SH-SY5Y (cell line): ENCODE measurements around the gene ETFRF1.

ENCODE experiments used
- GATA2 ChIP-seq: IDR thresholded peaks from 2 replicates; pipeline ENCODE4 v1.6.1; 2011; ENCODE audit warnings: mild to moderate bottlenecking, low read depth, low read length
- GATA3 ChIP-seq: IDR thresholded peaks from 2 replicates; pipeline ENCODE4 v1.6.1; 2011; ENCODE audit warnings: low read depth, mild to moderate bottlenecking, low read length, moderate library complexity

The ETFRF1 gene, protein sequence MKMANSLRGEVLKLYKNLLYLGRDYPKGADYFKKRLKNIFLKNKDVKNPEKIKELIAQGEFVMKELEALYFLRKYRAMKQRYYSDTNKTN

DNA sequence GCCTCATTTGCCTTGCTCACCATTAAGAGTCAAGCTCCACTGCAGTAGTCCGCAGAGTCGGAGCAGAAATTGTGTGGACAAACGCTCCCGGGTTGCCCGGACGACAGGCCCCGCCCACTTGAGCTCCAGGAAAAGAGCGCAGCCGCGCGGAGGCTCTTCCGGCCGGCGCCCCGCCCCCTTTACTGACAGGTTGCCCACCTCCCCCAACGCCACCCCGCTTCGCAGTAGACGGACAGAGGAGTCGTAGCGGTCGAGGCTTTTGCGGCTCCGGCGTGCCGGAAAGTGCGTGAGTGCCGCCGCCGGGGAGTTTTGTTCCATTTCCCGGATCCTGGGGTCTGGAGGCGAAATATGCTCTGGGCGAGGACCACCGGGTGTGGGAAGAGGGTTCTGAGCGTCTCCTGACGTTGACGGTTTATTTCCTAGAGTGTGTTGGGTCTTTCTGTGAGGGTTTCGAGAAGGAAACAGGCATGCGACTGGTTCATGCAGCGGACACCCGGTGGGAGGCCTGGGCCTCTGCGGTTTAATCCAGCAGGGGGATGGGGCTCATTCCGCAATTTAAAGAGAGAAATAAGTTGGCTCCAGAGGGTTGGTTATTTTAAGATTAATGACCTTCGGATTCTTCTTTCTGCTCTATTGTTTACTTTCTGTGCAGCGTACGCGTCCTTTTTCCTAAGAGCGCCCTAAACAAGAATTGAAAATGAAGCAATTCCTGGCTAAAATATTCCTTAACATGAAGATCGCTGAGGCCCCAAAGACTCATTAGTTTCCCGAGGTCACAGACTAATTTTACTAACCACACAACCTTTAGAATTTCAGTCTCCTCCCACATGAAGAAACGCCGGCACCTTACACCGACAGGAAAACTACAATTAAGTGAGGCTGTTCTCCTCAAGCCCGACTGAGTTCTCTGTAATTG, at the start of gene ETFRF1, which contains the start of gene DNAI7:
Gene ETFRF1, plus strand, starts transcription at position 182 of the 916 bp plus-strand sequence. CDS start 8,720 bp downstream, outside the sequence.
Gene DNAI7, minus strand, starts transcription at position 105 of the 916 bp plus-strand sequence. Its CDS starts 82 bp downstream, at position 23.
- no peak for TF ChIP-seq GATA2
- TF ChIP-seq GATA3: no peak

DNA sequence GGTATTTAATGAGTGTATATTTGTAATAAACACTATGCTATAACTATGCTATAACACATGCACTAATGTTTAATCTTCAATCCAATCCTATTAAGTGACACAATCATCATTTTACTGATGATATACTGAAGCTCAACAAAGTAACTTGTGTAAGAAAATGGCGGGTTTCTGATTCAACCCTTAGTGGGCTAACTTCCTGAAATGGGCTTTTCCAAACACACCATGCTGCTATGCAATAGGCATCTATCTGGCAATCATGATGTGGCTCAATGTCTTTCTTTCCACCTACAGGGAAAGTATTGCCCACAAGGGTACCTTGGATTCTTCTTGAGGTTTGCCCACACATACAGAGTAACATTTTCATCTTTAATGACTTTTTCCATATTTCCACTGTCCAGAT, 48.4 kb upstream of the ETFRF1 start:
- TF ChIP-seq GATA2 (no peak), GATA3 (no peak)

DNA sequence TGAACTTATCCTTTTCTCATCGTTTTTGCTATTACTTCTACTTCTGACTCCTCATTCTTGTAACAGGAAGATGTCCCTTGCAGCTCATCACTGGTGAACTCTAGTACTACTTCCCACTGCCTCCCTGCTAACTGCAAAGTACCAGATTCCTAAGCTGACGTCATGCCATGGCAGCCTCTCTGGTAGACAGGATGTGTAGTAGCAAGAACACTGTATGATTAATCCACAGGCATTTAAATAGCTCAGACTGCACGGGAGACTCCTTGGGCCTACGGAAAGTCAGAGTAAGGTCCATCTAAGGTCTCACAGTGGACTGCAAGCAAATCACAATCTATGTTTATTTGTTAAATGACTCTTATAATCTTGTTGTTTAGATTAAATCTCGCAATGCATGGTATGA, 43.6 kb upstream of the ETFRF1 start:
- no peak for TF ChIP-seq GATA2
- no peak for TF ChIP-seq GATA3

DNA sequence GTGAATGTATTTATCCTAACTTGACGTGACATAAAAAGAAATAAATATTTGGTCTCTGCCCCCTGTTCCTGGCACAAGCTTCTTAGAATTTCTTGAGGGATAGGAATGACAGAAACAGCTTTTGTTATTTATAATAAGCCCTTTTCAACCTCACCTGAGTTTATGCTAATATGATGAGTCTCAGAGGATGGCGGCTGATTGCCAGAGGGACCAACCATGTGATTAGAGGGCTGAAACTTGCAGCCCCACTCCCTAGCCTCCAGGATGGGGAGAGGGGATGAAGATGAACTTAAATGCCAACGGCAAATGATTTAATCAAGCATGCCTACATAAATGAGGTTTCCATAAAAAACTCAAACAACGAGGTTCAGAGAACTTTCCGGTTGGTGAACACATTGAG, 43.0 kb upstream of the ETFRF1 start:
- no peak for TF ChIP-seq GATA2
- TF ChIP-seq GATA3: no peak

DNA sequence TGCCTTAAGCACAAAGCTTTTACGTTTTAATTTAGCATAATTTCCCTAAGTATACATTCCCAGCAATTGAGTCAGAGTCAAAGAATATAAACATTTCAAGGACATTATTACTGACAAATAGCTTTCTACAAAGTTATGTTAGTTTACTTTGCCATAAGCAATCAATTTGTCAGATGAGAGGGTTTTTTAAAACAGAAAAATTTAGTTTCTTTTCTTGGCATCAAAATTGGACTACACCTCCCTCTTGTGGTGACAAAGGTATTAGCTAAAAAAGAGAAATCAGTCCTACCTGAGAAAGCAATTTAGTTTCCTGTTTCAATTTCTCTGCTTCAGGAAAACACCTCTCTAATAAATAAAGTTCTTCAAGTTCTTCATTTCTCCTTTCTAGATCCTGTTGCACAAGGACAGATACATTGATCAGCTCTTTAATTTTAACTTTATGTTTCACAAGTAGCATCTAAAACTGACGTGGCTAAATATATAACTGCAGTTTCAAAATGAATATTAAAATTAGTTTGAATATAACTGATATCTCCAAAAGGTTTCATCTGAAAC, 39.9 kb upstream of the ETFRF1 start:
- no peak for TF ChIP-seq GATA3
- no peak for TF ChIP-seq GATA2

DNA sequence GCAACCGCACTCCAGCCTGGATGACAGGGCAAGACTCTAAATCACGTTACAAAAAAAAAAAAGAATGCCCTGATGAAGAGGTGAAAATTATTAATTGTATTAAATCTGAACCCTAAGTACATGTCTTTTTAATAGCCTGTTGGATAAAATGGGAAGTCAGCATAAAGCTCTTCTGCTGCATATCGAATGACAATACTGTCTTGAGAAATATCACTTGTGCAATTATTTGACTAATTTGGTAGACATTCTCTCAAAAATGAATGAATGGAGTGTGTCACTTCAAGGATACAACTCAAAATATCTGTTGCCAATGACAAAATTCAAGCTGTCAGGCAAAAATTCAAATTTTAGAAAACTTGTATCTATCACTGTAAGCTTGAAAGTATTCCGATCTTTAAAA, 39.0 kb upstream of the ETFRF1 start:
- TF ChIP-seq GATA3 (no peak), GATA2 (no peak)

DNA sequence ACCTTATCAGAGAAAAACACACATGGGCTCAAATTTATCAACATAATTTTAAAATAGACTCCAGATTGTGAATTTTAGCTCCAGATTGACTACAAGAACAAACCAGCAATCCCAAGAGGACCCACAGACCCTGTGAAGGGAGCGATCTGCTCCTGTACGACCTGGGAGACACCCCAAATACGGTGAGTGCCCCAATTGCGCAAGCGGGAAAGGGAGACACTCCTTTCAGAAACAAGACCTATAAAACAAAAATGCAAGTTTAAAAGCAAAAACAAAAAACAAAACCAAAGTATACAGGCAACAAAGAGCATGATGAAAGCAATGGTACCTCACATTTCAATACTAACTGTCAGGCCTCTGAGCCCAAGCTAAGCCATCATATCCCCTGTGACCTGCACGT, 32.2 kb upstream of the ETFRF1 start:
- TF ChIP-seq GATA3: no peak
- no peak for TF ChIP-seq GATA2

DNA sequence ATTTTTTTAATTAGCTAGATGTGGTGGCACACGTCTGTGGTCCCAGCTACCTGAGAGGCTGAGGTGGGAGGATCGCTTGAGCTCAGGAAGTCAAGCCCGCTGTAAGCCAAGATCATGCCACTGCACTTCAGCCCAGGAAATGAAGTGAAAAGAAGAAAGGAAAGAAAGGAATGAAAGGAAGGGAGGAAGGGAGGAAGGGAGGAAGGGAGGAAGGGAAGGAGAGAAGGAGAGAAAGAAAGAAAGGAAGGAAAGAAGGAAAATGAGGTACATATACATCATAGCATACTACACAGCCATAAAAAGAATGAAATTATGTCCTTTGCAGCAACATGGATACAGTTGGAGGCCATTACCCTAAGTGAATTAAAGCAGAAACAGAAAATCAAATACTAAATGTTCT, 12.3 kb upstream of the ETFRF1 start:
- TF ChIP-seq GATA3 (no peak), GATA2 (no peak)

DNA sequence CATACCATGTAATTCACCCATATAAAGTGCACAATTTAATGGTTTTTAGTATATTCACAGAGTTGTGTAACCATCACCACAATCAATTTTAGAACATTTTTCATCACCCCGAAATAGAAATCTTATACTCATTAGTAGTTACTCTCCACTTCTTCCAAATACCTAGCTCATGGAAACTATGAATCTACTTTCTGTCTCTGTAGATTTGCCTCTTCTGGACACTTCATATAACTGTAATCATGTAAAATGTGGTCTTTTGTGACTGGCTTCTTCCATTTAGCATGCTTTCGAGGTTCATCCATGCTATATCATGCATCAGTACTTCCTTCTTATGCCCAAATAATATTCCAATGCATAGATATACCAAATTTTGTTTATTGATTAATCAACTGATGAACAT, 10.9 kb upstream of the ETFRF1 start:
- no peak for TF ChIP-seq GATA2
- TF ChIP-seq GATA3: no peak

DNA sequence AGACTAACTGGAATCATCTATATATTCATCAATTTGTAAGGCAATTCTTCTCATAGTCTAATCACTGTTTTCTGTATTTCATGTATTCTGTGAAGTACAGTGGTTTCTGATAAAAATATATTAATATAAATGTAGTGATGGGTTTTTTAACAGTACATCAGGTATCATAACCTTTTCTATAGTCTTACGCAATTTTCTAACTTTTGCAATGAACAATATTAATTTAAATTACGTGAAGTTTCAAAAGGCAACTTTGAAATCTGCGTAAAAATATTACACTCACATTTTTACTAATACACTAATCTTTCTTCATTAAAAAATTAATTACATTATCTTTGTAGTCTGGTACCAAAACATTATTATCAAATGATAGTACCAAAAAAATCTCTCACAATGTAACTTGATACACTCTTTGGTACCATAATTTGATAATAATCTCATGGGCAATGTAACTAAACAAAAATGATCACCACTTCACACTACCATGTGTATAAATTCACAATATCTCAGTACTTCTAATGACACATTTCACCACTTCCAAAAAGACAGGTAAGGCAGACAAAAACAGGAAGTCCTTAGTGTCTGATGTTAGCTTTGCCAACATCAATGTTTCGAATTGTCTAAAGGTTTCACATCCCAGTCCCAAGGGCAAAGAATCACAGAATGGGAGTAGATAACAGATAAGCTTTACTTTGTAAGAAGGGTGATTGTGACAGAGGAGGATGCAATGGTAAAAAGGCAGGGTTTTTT, 8.8 kb upstream of the ETFRF1 start:
- TF ChIP-seq GATA2 (no peak), GATA3 (no peak)

DNA sequence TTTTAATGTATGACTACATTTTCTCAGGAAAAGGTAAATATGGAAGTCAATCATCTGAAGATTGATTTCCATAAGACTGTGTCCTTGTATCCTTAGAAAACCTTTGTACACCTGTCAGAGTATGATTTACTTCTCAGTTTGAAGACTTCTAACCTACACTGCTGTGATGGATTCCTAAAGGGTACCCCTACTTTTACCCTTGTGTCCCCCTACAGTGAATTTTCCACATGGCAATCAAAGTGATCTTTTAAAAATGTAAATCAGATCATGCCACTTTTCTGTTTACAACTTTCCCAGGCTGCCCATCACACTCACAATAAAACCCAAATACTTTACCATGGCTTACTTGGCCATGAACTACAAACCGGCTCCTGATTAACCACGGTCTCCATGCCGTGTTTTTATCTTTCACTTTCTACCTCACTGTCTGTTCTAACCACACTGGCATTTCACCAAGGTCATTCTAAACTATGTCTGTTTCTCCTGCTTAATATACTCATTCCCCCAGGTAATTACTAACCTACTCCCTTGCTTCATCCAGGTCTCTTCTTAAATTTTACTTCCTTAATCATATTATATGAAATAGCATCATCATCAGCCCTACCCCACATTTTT, 8.1 kb upstream of the ETFRF1 start:
- no peak for TF ChIP-seq GATA3
- TF ChIP-seq GATA2: no peak

DNA sequence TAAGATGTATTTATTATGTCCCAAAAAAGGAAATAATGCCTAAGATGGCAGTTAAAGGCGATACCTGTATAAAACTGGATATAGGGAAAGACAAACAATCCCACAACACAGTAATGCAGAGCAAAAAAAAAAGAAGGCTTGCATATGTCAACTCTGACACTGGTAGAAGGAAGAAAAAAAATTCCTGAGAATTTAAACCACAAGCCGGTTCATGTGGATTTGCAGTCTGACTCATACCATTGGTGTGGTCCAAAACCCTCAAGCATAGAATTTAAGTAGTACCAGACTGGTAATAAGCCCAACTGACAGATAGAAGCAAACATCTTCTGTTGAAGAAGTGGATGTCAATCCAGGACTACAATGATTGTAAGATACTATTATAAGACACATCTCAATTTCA, 7.3 kb upstream of the ETFRF1 start:
- no peak for TF ChIP-seq GATA3
- TF ChIP-seq GATA2: no peak

DNA sequence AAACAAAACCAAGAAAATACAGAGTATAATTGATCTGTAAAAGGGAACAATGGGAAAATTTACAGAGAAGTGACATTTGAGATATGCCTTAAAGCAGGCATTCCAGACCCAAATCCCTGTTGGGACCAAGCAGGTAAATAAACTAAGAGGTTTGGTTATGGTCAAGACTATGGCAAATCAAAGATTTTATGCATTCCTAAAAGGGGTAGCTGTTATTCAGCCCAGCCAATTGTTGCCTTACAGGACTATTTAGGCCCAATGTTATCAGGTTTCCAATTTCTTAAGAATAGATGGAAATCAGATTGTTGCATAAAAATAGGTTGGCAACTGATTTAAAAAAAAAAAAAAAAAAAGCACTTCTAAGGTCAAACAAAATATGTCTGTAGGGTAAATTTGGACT, 5.4 kb upstream of the ETFRF1 start:
- TF ChIP-seq GATA2 (no peak), GATA3 (no peak)

DNA sequence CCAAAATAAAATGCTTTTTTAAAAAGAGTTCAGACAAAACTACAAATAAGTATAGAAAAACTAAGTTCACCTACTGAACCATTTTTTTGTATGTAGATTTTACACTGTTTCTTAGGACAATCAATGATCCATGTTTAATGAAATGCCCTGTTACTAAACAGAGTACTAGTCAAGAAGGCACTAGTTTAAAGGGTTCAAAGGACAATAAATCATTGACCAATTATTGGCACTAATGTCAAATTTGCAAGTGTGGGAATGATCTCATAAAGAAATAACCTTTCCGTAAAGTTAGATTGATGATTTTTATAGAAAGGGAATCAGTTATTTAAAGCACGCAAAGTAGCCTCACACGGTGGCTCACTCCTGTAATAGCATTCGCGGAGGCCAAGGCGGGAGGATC, 4.2 kb upstream of the ETFRF1 start:
- TF ChIP-seq GATA3 (no peak), GATA2 (no peak)
